Peyer's patch (tissue), 4 donors: ENCODE measurements around the gene P2RX2. TPM values are rescaled to one million over a fixed set of nuclear protein-coding genes. Genes with fewer than 3 reads are reported as not detected.

ENCODE experiments used
- DNase-seq, 3 donors: peaks; one replicate each; pipeline ENCODE4 v3.0.0-alpha.2; 2017 to 2019
- H3K27ac ChIP-seq, 4 donors: fragments of 200-600 bp; sonication (generic); one replicate each; pipeline ENCODE4 v1.5.1; 2016 to 2019
- H3K27me3 ChIP-seq, 2 donors: fragments of 200-600 bp; sonication (generic); one replicate each; pipeline ENCODE4 v1.5.1; 2019
- H3K36me3 ChIP-seq, 3 donors: fragments of 200-600 bp; sonication (generic); one replicate each; pipeline ENCODE4 v1.5.1; 2016 to 2019
- H3K4me1 ChIP-seq, 4 donors: fragments of 200-600 bp; sonication (generic); one replicate each; pipeline ENCODE4 v1.5.1; 2016 to 2019
- H3K4me3 ChIP-seq, 4 donors: fragments of 200-600 bp; sonication (generic); 1 replicate in 3 of 4; 2 replicates in 1 of 4; pipeline ENCODE4 v1.5.1; 2016 to 2019; ENCODE audit warnings: mild to moderate bottlenecking in 1 of 4
- H3K9me3 ChIP-seq, 4 donors: fragments of 200-600 bp; sonication (generic); one replicate each; pipeline ENCODE4 v1.5.1; 2016 to 2019; ENCODE audit warnings: mild to moderate bottlenecking in 1 of 4
- CTCF ChIP-seq, 6 experiments: fragments of 450-650 bp in 4 of 6; fragments of 200-600 bp in 2 of 6; sonication (generic) in 1 of 6; IDR thresholded peaks; one replicate each; pipeline ENCODE4 v1.5.1; 2017 to 2019; ENCODE audit warnings: antibody characterized with exemption in 6 of 6, mild to moderate bottlenecking in 3 of 6, moderate library complexity in 1 of 6
- POLR2A ChIP-seq, 2 donors: fragments of 450-650 bp; IDR thresholded peaks; one replicate each; pipeline ENCODE4 v1.5.1; 2017; ENCODE audit warnings: antibody characterized with exemption in 2 of 2, mild to moderate bottlenecking in 2 of 2, moderate library complexity in 2 of 2
- total RNA-seq, 4 donors: library from RNA; depleted of rRNA; stranded (reverse); fragments of >200 nt; gene quantifications; one replicate each; pipeline ENCODE4 v1.1.0, GENCODE V29; 2016

Gene P2RX2
- total RNA-seq, 4 donors from 2014 or later, result 3.8 to 4.7 (median 4.1) TPM; not detected in 1

GRCh38 chr12:132651444-132652100, 33.0 kb downstream of the P2RX2 start:
- no peak for TF ChIP-seq POLR2A (IDR thresholded peaks at IDR 0.05)
- no peak for TF ChIP-seq CTCF (IDR thresholded peaks at IDR 0.05)
- H3K27me3 ChIP-seq, result no peaks in the 10 kb centered on the region
- no peak overlapping the region for H3K27ac ChIP-seq
- no peak for DNase-seq
- H3K36me3 ChIP-seq, result peaks cover 0 to 78% (median 0%) of the 10 kb centered on the region in 3 donors
- H3K4me3 ChIP-seq, result no peak overlapping the region
- H3K9me3 ChIP-seq, result no peaks in the 10 kb centered on the region
- no peaks in the 10 kb centered on the region for H3K4me1 ChIP-seq

- no peak for TF ChIP-seq POLR2A (IDR thresholded peaks at IDR 0.05)
- no peak for TF ChIP-seq CTCF (IDR thresholded peaks at IDR 0.05)
- DNase-seq, result no peak
- Histone ChIP-seq H3K27me3 (no peaks in the 10 kb centered on the region), H3K9me3 (no peaks in the 10 kb centered on the region), H3K27ac (no peak overlapping the region), H3K4me1 (no peaks in the 10 kb centered on the region), H3K36me3 (peaks cover 0 to 80% (median 0%) of the 10 kb centered on the region in 3 donors), H3K4me3 (no peak overlapping the region)
Measured at GRCh38 chr12:132653567-132654290, 35.2 kb downstream of the P2RX2 start.

- peaks cover 0 to 85% (median 0%) of the 10 kb centered on the region in 3 donors for H3K36me3 ChIP-seq
- H3K4me1 ChIP-seq, result no peaks in the 10 kb centered on the region
- TF ChIP-seq POLR2A (IDR thresholded peaks at IDR 0.05) (no peak), CTCF (IDR thresholded peaks at IDR 0.05) (no peak)
Measured at GRCh38 chr12:132657004-132657727, 38.6 kb downstream of the P2RX2 start.

GRCh38 chr12:132658149-132658894, 39.7 kb downstream of the P2RX2 start:
- peaks cover 0 to 85% (median 0%) of the 10 kb centered on the region in 3 donors for H3K36me3 ChIP-seq
- peak in 1 of 3 donors; percentile 4 for DNase-seq
- H3K27me3 ChIP-seq, result no peaks in the 10 kb centered on the region
- H3K27ac ChIP-seq, result no peak overlapping the region
- H3K4me3 ChIP-seq, result no peak overlapping the region
- TF ChIP-seq POLR2A (IDR thresholded peaks at IDR 0.05) (no peak), CTCF (IDR thresholded peaks at IDR 0.05) (no peak)
- H3K9me3 ChIP-seq, result no peaks in the 10 kb centered on the region
- no peaks in the 10 kb centered on the region for H3K4me1 ChIP-seq

More at GRCh38 chr12:132657004-132657727, 38.6 kb downstream of the P2RX2 start:
- Histone ChIP-seq H3K27me3 (no peaks in the 10 kb centered on the region), H3K27ac (no peak overlapping the region), H3K9me3 (no peaks in the 10 kb centered on the region), H3K4me3 (no peak overlapping the region)
- peak in 1 of 3 donors; percentile 37 for DNase-seq

- no peak for TF ChIP-seq CTCF (IDR thresholded peaks at IDR 0.05)
- no peak for TF ChIP-seq POLR2A (IDR thresholded peaks at IDR 0.05)
- DNase-seq, result peak in 1 of 3 donors; percentile 31
- Histone ChIP-seq H3K27me3 (no peaks in the 10 kb centered on the region), H3K36me3 (peaks cover 0 to 86% (median 0%) of the 10 kb centered on the region in 3 donors), H3K27ac (no peak overlapping the region), H3K9me3 (no peaks in the 10 kb centered on the region), H3K4me1 (no peaks in the 10 kb centered on the region), H3K4me3 (no peak overlapping the region)
Measured at GRCh38 chr12:132659146-132659545, 40.6 kb downstream of the P2RX2 start.
